ENCODE results near the gene IFIT2.

DNA sequence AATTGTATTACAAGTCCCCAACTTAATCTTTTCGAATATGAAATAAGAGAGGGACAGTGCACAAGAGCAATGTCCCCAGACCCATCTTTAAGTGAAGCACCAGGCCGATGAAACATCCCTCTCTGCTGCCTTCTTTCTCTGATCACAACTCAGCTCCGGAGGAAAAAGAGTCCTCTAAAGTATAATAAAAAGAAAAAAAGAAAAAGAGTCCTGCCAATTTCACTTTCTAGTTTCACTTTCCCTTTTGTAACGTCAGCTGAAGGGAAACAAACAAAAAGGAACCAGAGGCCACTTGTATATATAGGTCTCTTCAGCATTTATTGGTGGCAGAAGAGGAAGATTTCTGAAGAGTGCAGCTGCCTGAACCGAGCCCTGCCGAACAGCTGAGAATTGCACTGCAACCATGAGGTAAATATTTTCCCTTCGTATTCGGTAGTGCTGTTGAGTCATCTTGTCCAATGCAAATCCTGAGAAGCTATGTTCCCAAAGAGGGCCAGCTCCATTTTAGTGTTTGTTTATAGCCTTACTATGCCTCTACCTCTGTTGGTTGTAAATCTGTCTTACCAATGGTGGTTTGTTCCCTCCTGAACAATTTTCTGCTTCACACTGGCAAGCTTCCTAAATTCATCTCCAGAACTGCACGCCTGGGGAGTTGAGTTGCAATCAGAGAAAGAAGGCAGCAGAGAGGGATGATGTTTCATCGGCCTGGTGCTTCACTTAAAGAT is at the start of gene IFIT2:
- TF ChIP-seq, protein P1, sequence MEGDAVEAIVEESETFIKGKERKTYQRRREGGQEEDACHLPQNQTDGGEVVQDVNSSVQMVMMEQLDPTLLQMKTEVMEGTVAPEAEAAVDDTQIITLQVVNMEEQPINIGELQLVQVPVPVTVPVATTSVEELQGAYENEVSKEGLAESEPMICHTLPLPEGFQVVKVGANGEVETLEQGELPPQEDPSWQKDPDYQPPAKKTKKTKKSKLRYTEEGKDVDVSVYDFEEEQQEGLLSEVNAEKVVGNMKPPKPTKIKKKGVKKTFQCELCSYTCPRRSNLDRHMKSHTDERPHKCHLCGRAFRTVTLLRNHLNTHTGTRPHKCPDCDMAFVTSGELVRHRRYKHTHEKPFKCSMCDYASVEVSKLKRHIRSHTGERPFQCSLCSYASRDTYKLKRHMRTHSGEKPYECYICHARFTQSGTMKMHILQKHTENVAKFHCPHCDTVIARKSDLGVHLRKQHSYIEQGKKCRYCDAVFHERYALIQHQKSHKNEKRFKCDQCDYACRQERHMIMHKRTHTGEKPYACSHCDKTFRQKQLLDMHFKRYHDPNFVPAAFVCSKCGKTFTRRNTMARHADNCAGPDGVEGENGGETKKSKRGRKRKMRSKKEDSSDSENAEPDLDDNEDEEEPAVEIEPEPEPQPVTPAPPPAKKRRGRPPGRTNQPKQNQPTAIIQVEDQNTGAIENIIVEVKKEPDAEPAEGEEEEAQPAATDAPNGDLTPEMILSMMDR (conservative IDR thresholded peaks at IDR 0.05; ENCODE audit: low read length) = no peak
- no peak for TF ChIP-seq EZH2phosphoT487 (IDR thresholded peaks at IDR 0.05; ENCODE audit: borderline replicate concordance)
